ENCODE data around the gene PTRHD1.

- TF ChIP-seq CTCF (IDR thresholded peaks at IDR 0.05), result no peak
- TF ChIP-seq POLR2A (IDR thresholded peaks at IDR 0.05), result no peak
- no peak for TF ChIP-seq EP300 (IDR thresholded peaks at IDR 0.05)
These were observed 38.0 kb downstream of the PTRHD1 start for GRCh38 chr2:24754985-24755705.

All from ovary (tissue), 3 donors.